H1 (cell line): ENCODE measurements around the gene NOS1AP. TPM values are rescaled to one million over a fixed set of nuclear protein-coding genes. Genes with fewer than 3 reads are reported as not detected.
A peak's percentile ranks its signal among the peaks of the same experiment; 100 is the strongest.

Experiments
- CTCF ChIA-PET: fragments of 300-600 bp; sonication (Branson Sonifier 250); formaldehyde crosslinking; loops from one replicate; lab custom pipeline; 2021; ENCODE audit not compliant: partially characterized antibody; lab: Charles Lee
- POLR2A ChIA-PET: fragments of 300-600 bp; sonication (Branson Sonifier 250); formaldehyde crosslinking; loops from one replicate; lab custom pipeline; 2021; ENCODE audit warnings: inconsistent platforms; ENCODE audit not compliant: partially characterized antibody; lab: Charles Lee
- DNase-seq, 2 experiments: peaks; one replicate each; pipeline versions ENCODE4 v3.0.0 to v3.0.0-alpha.2; 2010 to 2022; ENCODE audit warnings: low spot score in 2 of 2, low read depth in 1 of 2, mixed read lengths in 1 of 2
- FAIRE-seq: peaks from 2 replicates; lab custom pipeline; 2011; peaks lifted over from hg19 to GRCh38; lab: Jason Lieb, UNC
- H2AFZ ChIP-seq: 2 replicates; pipeline ENCODE4 v1.8.1; 2012; ENCODE audit warnings: low read length, inconsistent platforms
- H2AK5ac ChIP-seq: 2 replicates; pipeline ENCODE4 v1.6.1; 2013; ENCODE audit warnings: low read depth, low read length
- H2BK120ac ChIP-seq: replicated peaks from 2 replicates; pipeline ENCODE3; 2013; ENCODE audit warnings: low read depth, low read length, inconsistent platforms
- H2BK12ac ChIP-seq: 2 replicates; pipeline ENCODE4 v1.6.1; 2013; ENCODE audit warnings: low read depth, low read length
- H2BK15ac ChIP-seq: 2 replicates; pipeline ENCODE4 v1.6.1; 2013; ENCODE audit warnings: low read length
- H2BK20ac ChIP-seq: 2 replicates; pipeline ENCODE4 v1.6.1; 2013; ENCODE audit warnings: low read length
- H2BK5ac ChIP-seq: 2 replicates; pipeline ENCODE4 v1.6.1; 2013; ENCODE audit warnings: low read depth, low read length
- H3K14ac ChIP-seq: 2 replicates; pipeline ENCODE4 v1.6.1; 2013; ENCODE audit warnings: inconsistent platforms; ENCODE audit not compliant: insufficient read length
- H3K18ac ChIP-seq: 2 replicates; pipeline ENCODE4 v1.6.1; 2013; ENCODE audit warnings: low read length; ENCODE audit errors: extremely low read depth
- H3K23ac ChIP-seq: 2 replicates; pipeline ENCODE4 v1.6.1; 2013; ENCODE audit warnings: inconsistent platforms; ENCODE audit not compliant: insufficient read length
- H3K23me2 ChIP-seq: 2 replicates; pipeline ENCODE4 v1.6.1; 2013; ENCODE audit warnings: low read depth, low read length
- H3K27ac ChIP-seq: 2 replicates; pipeline ENCODE4 v1.6.1; 2011; ENCODE audit warnings: low read depth, low read length, inconsistent platforms
- H3K27me3 ChIP-seq, 4 experiments: replicated peaks in 1 of 4; 1 replicate in 1 of 4; 2 replicates in 3 of 4; pipeline versions ENCODE4 v1.6.1 to v1.8.1; 2011 to 2013; ENCODE audit warnings: low read length in 3 of 4, mild to moderate bottlenecking in 3 of 4, inconsistent platforms in 2 of 4, mixed read lengths in 2 of 4, moderate library complexity in 1 of 4; ENCODE audit not compliant: control insufficient read depth in 3 of 4, insufficient read depth in 3 of 4; ENCODE audit errors: extremely low read depth in 1 of 4
- H3K36me3 ChIP-seq, 4 experiments: 2 replicates each; pipeline versions ENCODE4 v1.6.1 to v1.8.1; 2011 to 2013; ENCODE audit warnings: mild to moderate bottlenecking in 4 of 4, low read length in 3 of 4, moderate library complexity in 2 of 4, control low read depth in 1 of 4, inconsistent platforms in 1 of 4; ENCODE audit not compliant: insufficient read depth in 4 of 4, control insufficient read depth in 2 of 4
- H3K4ac ChIP-seq: replicated peaks from 2 replicates; pipeline ENCODE3; 2013; ENCODE audit warnings: low read length, low read depth, mixed read lengths, inconsistent platforms; ENCODE audit not compliant: insufficient read length
- H3K4me1 ChIP-seq, 4 experiments: replicated peaks in 1 of 4; 1 replicate in 1 of 4; 2 replicates in 3 of 4; pipeline versions ENCODE4 v1.6.1 to v1.8.1; 2011 to 2013; ENCODE audit warnings: low read length in 3 of 4, inconsistent platforms in 2 of 4, mixed read lengths in 1 of 4; ENCODE audit not compliant: insufficient read depth in 4 of 4, control insufficient read depth in 3 of 4
- H3K4me2 ChIP-seq, 2 experiments: 2 replicates each; pipeline versions ENCODE4 v1.6.1 to v1.8.1; 2011 to 2013; ENCODE audit warnings: low read depth in 2 of 2, low read length in 2 of 2, control low read depth in 1 of 2, inconsistent platforms in 1 of 2, mild to moderate bottlenecking in 1 of 2; ENCODE audit not compliant: insufficient read depth in 1 of 2
- H3K4me3 ChIP-seq, 4 experiments: fragments of 200-600, 300-600 bp in 1 of 4; sonication (generic), shearing (Covaris generic), sonication (Bioruptor Twin) in 1 of 4; 2 replicates each; pipeline versions ENCODE4 v1.5.1 to v1.8.1; 2011 to 2016; ENCODE audit warnings: low read length in 4 of 4, low read depth in 3 of 4, control low read depth in 2 of 4, inconsistent platforms in 2 of 4, mild to moderate bottlenecking in 2 of 4, mixed read lengths in 1 of 4, moderate library complexity in 1 of 4; ENCODE audit not compliant: insufficient read depth in 2 of 4; ENCODE audit errors: extremely low read depth in 1 of 4
- H3K56ac ChIP-seq: replicated peaks from 2 replicates; pipeline ENCODE3; 2013; ENCODE audit warnings: low read depth, mild to moderate bottlenecking, mixed read lengths, low read length, inconsistent platforms; ENCODE audit not compliant: insufficient read length
- H3K79me1 ChIP-seq: 2 replicates; pipeline ENCODE4 v1.6.1; 2013; ENCODE audit warnings: low read depth, low read length, control low read depth
- H3K79me2 ChIP-seq, 2 experiments: 2 replicates each; pipeline versions ENCODE4 v1.6.1 to v1.8.1; 2012 to 2013; ENCODE audit warnings: low read length in 2 of 2, mild to moderate bottlenecking in 2 of 2, inconsistent platforms in 1 of 2; ENCODE audit not compliant: insufficient read depth in 2 of 2, control insufficient read depth in 1 of 2
- H3K9ac ChIP-seq, 4 experiments: replicated peaks in 1 of 4; 1 replicate in 1 of 4; 2 replicates in 3 of 4; pipeline versions ENCODE4 v1.6.1 to v1.8.1; 2011 to 2013; ENCODE audit warnings: low read depth in 3 of 4, low read length in 3 of 4, control low read depth in 2 of 4, mild to moderate bottlenecking in 2 of 4, moderate library complexity in 2 of 4, inconsistent platforms in 1 of 4; ENCODE audit errors: extremely low read depth in 1 of 4
- H3K9me3 ChIP-seq, 2 experiments: 2 replicates each; pipeline versions ENCODE4 v1.6.1 to v1.8.1; 2012 to 2013; ENCODE audit warnings: mild to moderate bottlenecking in 2 of 2, moderate library complexity in 2 of 2, control low read depth in 1 of 2, inconsistent platforms in 1 of 2, low read depth in 1 of 2, low read length in 1 of 2, mixed read lengths in 1 of 2; ENCODE audit not compliant: insufficient read depth in 2 of 2
- H4K20me1 ChIP-seq, 2 experiments: replicated peaks in 1 of 2; 2 replicates each; pipeline versions ENCODE3 to v1.8.1; 2011 to 2013; ENCODE audit warnings: inconsistent platforms in 2 of 2, low read length in 2 of 2, mild to moderate bottlenecking in 1 of 2; ENCODE audit not compliant: insufficient read depth in 2 of 2, control insufficient read depth in 1 of 2
- H4K5ac ChIP-seq: 2 replicates; pipeline ENCODE4 v1.6.1; 2013; ENCODE audit warnings: low read length, low read depth, mixed read lengths, inconsistent platforms; ENCODE audit not compliant: insufficient read length
- H4K8ac ChIP-seq: 2 replicates; pipeline ENCODE4 v1.8.0; 2013; ENCODE audit warnings: mild to moderate bottlenecking, moderate library complexity, low read length, inconsistent platforms; ENCODE audit not compliant: insufficient read depth; ENCODE audit errors: extremely low read depth
- H4K91ac ChIP-seq: replicated peaks from 2 replicates; pipeline ENCODE3; 2013; ENCODE audit warnings: low read length, mixed read lengths, inconsistent platforms; ENCODE audit not compliant: insufficient read length
- BRCA1 ChIP-seq: IDR thresholded peaks from 2 replicates; pipeline ENCODE4 v1.6.1; 2012; ENCODE audit warnings: low read depth, low read length, improper control_type of control experiment
- EZH2 ChIP-seq: fragments of 200-600 bp; sonication (generic); IDR thresholded peaks from 2 replicates; pipeline ENCODE4 v1.7.1; 2012; ENCODE audit warnings: low read depth, mild to moderate bottlenecking, moderate library complexity, low read length, inconsistent platforms; ENCODE audit not compliant: severe bottlenecking
- WGBS, 2 experiments: shearing (Covaris generic) in 1 of 2; methylation state at CpG; one replicate each; pipeline versions ENCODE4 v1.1.6 to v1.1.7; 2013 to 2015; ENCODE audit warnings: low lambda C conversion rate in 2 of 2, mixed read lengths in 2 of 2, inconsistent platforms in 1 of 2, low coverage in 1 of 2, missing lambda C conversion rate in 1 of 2; ENCODE audit not compliant: insufficient replicate concordance in 2 of 2, insufficient coverage in 1 of 2, insufficient read length in 1 of 2; ENCODE audit errors: extremely low coverage in 1 of 2, missing lambda C conversion rate in 1 of 2; 5-methylcytosine and 5-hydroxymethylcytosine counted together
- polyA plus RNA-seq, 7 experiments: library from polyadenylated mRNA; depleted of rRNA in 3 of 7; stranded (reverse) in 5 of 7; unstranded in 2 of 7; fragments of >200 nt in 5 of 7; fragments of 200-250 nt in 2 of 7; gene quantifications; 1 replicate in 5 of 7; 2 replicates in 1 of 7; 4 replicates in 1 of 7; pipeline versions ENCODE4 v1.2.1 to v1.2.3, GENCODE V29; 2011 to 2013; ENCODE audit warnings: missing spikeins in 2 of 7, mixed read lengths in 2 of 7
- total RNA-seq: library from RNA; stranded (reverse); fragmentation: NEBNext Ultra II Directional; extraction: Animal tissue kit (Norgen Biotek cat#: 25700); gene quantifications from 2 replicates; pipeline ENCODE4 v1.2.1, GENCODE V29; 2021
- TF ChIP-seq, protein P1 (sequence below): IDR thresholded peaks from 2 replicates; pipeline ENCODE4 v1.6.1; 2012; ENCODE audit warnings: inconsistent platforms

Gene NOS1AP
- total and polyA plus RNA-seq, 2 of the 8 experiments (the other 6 are each of a cell fraction or from before 2014, with no cell fraction given), result 2.4 to 12.1 TPM

DNA sequence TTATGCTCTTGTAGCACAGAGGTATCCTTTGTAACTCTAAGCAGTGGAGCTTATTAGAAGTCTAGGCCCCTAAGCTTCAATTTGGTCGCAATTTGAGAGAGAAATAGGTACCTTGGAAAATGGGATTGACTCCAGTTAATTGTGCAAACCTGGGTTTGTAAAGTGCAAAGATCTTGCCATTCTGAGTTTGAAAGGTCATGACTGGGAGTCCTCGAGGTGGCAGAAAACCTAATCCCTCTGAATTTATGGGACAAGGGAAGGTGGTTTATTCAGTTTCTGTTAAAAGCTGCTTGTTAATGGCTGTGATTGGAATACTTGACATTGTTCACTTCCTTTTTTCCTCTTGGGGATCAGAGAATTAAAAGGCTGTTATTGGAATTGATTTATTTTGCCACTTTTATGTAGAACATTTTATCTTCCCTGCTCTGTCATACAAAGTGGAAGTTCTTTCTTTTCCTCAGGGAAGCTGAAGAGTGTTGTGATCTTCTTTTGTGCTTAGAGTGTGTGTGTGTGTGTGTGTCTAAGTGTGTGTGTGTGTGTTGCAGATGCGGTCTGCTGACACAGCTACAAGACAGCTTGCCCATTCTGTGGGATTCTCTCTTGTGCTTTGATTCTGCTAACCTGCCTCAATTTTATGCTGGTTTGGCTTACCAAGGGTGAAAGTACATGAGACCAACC, 162.7 kb downstream of the NOS1AP start:
- H2BK20ac ChIP-seq, result peak overlapping the region; percentile 34; the same call in 1 of the 2 replicates
- H4K5ac ChIP-seq, result no peak overlapping the region
- no peak overlapping the region for H3K4me3 ChIP-seq
- no peaks in the 10 kb centered on the region for H3K27me3 ChIP-seq
- no peak overlapping the region; the same call in 1 of the 2 replicates for H2BK12ac ChIP-seq
- H2AFZ ChIP-seq, result no peak overlapping the region
- peak overlapping the region; percentile 92 for H2BK15ac ChIP-seq
- H3K4me2 ChIP-seq, result no peak overlapping the region
- 0 out of 2 replicates have a peak overlapping the region, but pooled peaks have one; percentile 37 for H2BK5ac ChIP-seq
- H3K14ac ChIP-seq, result no peak overlapping the region
- WGBS, 2 experiments, result 82% methylated on average over 3 of the region's 3 CpGs; no CpG with 5 or more reads in 1 of the 2 experiments
- peak overlapping the region; percentile 90 for H4K91ac ChIP-seq
- H4K20me1 ChIP-seq, result no peaks in the 10 kb centered on the region
- H3K79me2 ChIP-seq, result peaks cover 2 to 24% of the 10 kb centered on the region in 2 experiments; a peak in 3 of 4 replicates
- peak overlapping the region; percentile 39; the same call in 1 of the 2 replicates for H3K18ac ChIP-seq
- H3K9ac ChIP-seq, result no peak overlapping the region
- H2AK5ac ChIP-seq, result no peak overlapping the region
- no peaks in the 10 kb centered on the region; the same call in none of the 2 replicates for H3K79me1 ChIP-seq
- H3K4me1 ChIP-seq, result peaks cover 0 to 23% (median 6%) of the 10 kb centered on the region in 4 experiments; a peak in 6 of 7 replicates
- DNase-seq (no peak), FAIRE-seq (no peak)
- no peak overlapping the region for H2BK120ac ChIP-seq
- H3K9me3 ChIP-seq, result no peaks in the 10 kb centered on the region
- CTCF ChIA-PET, result interaction anchor here (1.1 to 1.6 kb wide), 5 partner anchors 10 to 176 kb away, joined by 3 to 5 read pairs (median 4); no protein-coding TSS in a partner anchor
- no peak overlapping the region for H3K23ac ChIP-seq
- TF ChIP-seq EZH2 (no peak), BRCA1 (no peak)
- TF ChIP-seq, protein P1, sequence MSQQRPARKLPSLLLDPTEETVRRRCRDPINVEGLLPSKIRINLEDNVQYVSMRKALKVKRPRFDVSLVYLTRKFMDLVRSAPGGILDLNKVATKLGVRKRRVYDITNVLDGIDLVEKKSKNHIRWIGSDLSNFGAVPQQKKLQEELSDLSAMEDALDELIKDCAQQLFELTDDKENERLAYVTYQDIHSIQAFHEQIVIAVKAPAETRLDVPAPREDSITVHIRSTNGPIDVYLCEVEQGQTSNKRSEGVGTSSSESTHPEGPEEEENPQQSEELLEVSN, result no peak
- no peak overlapping the region for H3K4ac ChIP-seq
- H3K27ac ChIP-seq, result no peak overlapping the region
- H3K56ac ChIP-seq, result no peak overlapping the region
- no peaks in the 10 kb centered on the region for H3K23me2 ChIP-seq
- no peak overlapping the region for H4K8ac ChIP-seq
- POLR2A ChIA-PET, result no interaction called here
- H3K36me3 ChIP-seq, result no peaks in the 10 kb centered on the region; a peak in 1 of 8 replicates
